ENCODE results near the gene CDH4. TPM values are rescaled to one million over a fixed set of nuclear protein-coding genes. Genes with fewer than 3 reads are reported as not detected.

Gene CDH4
- total RNA-seq, 2 donors from 2014 or later: 0.29 to 0.45 TPM

DNA sequence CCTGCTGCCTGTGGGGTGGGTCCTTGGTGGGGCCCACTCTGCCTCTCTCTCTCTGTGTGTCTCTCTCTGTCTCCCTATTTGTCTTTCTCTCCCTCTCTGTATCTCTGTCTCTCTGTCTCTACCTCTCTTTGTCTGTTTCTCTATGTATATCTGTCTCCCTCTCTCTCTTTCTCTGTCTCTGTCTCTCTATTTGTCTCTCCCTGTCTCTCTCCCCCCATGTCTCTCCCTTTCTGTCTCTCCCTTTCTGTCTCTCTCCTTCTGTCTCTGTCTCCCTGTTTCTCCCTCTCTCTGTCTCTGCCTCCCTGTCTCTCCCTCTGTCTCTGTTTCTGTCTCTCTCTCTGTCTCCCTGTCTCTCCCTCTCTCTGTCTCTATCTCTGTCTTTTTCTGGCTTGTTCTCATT, 353.2 kb downstream of the CDH4 start:
- Mint-ChIP-seq H3K27ac (no peak overlapping the region), H3K4me1 (no peaks in the 10 kb centered on the region), H3K9me3 (no peaks in the 10 kb centered on the region), H3K27me3 (no peaks in the 10 kb centered on the region), H3K4me3 (no peak overlapping the region), H3K36me3 (ENCODE audit: low read depth) (no peaks in the 10 kb centered on the region)
- no peak for ATAC-seq (replicated peaks)

DNA sequence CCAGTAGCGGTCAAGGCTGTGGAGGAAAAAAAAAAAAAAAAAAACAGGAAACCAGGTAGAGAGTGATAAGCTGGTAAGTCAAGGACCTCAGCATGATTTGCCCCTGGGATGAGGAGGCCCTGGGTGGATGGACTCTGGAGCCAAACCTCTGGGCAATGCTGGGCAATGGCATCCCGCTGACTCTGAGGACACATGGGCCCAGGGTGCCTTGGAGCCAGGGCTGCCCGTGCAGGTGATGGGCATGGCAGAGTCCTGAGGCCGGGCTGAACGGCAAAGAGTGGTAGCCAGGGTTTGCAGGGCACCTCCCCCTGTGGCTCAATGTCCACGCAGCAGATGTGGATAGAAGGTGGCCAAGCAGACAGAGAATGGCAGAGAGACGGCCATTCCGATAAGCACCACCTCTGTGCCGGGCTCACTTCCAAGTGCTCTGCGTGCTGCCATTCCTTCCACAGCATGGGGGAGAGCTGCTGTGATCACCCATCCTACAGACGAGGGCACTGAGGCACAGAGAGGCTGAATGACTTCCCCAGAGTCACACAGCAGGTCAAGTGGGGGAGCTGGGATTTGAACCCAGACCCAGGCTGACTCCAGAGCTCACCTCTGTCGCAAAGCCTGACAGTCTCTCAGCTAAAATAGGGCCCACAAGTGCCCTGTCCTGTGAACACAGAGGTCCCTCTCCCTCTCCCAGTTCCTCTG, 353.9 kb downstream of the CDH4 start:
- H3K9me3 Mint-ChIP-seq: no peaks in the 10 kb centered on the region

DNA sequence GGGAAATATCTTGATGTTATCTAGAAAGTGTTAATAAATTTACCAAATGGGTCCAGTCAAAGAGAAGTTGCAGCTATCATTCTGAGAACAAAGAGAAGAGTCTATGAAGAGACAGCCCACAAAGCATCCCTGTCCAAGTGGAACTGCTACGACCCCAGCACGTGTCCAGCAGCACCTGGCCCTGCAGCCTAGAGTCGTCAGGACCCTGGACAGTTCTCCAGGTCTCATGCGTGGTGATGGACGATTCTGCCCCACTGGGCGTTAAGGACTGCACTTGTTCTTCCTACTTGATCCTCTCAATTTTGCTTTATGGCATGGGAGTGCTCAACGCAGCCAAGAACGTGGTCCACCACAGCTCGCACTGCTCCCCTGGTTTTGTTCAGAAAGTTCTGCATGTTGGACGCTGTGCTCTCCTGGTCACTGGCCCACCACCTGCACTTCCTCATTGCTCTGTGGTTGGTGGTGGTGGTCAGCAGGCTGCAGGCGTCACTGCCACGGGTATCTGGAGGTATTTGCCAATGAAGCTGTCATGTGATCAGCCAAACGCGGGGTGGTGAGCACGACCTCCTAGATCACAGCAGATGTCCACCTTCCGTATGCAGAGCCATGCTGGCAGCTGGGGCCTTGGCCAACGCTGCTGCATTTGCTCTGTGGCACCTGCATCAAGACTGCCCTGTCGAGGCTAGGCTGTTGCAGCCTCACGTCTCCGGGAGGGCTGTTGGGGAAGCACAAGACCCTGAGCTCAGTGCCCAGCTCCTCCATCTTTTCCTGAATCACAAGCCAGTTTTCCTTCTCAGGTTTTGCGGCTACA, 356.4 kb downstream of the CDH4 start:
- no peaks in the 10 kb centered on the region for H3K36me3 Mint-ChIP-seq (ENCODE audit: low read depth)
- H3K4me1 Mint-ChIP-seq: no peaks in the 10 kb centered on the region
- H3K9me3 Mint-ChIP-seq: no peaks in the 10 kb centered on the region
- H3K4me3 Mint-ChIP-seq: no peak overlapping the region
- no peaks in the 10 kb centered on the region for H3K27me3 Mint-ChIP-seq
- ATAC-seq (replicated peaks): no peak
- H3K27ac Mint-ChIP-seq: no peak overlapping the region

More for the DNA sequence above, 353.9 kb downstream of the CDH4 start:
- Mint-ChIP-seq H3K27me3 (no peaks in the 10 kb centered on the region), H3K4me1 (no peaks in the 10 kb centered on the region), H3K27ac (no peak overlapping the region), H3K4me3 (no peak overlapping the region), H3K36me3 (ENCODE audit: low read depth) (no peaks in the 10 kb centered on the region)
- no peak for ATAC-seq (replicated peaks)

- ATAC-seq (replicated peaks): no peak
- H3K27ac Mint-ChIP-seq: no peak overlapping the region
- H3K4me1 Mint-ChIP-seq: no peaks in the 10 kb centered on the region
- no peaks in the 10 kb centered on the region for H3K36me3 Mint-ChIP-seq (ENCODE audit: low read depth)
- H3K9me3 Mint-ChIP-seq: no peaks in the 10 kb centered on the region
- H3K4me3 Mint-ChIP-seq: no peak overlapping the region
- no peaks in the 10 kb centered on the region for H3K27me3 Mint-ChIP-seq
Observed at GRCh38 chr20:61609461-61609860, 357.4 kb downstream of the CDH4 start.

- H3K4me3 Mint-ChIP-seq: no peak overlapping the region
- H3K36me3 Mint-ChIP-seq (ENCODE audit: low read depth): no peaks in the 10 kb centered on the region
- H3K9me3 Mint-ChIP-seq: no peaks in the 10 kb centered on the region
- H3K4me1 Mint-ChIP-seq: no peaks in the 10 kb centered on the region
- H3K27ac Mint-ChIP-seq: no peak overlapping the region
- ATAC-seq (replicated peaks): no peak
- H3K27me3 Mint-ChIP-seq: peaks cover 4% of the 10 kb centered on the region
Observed at GRCh38 chr20:61611401-61612180, 359.5 kb downstream of the CDH4 start.

- Mint-ChIP-seq H3K27ac (no peak overlapping the region), H3K4me1 (no peaks in the 10 kb centered on the region), H3K27me3 (peaks cover 4% of the 10 kb centered on the region), H3K4me3 (no peak overlapping the region), H3K9me3 (no peaks in the 10 kb centered on the region), H3K36me3 (ENCODE audit: low read depth) (no peaks in the 10 kb centered on the region)
- ATAC-seq (replicated peaks): no peak
Observed at GRCh38 chr20:61613917-61614705, 362.1 kb downstream of the CDH4 start.

DNA sequence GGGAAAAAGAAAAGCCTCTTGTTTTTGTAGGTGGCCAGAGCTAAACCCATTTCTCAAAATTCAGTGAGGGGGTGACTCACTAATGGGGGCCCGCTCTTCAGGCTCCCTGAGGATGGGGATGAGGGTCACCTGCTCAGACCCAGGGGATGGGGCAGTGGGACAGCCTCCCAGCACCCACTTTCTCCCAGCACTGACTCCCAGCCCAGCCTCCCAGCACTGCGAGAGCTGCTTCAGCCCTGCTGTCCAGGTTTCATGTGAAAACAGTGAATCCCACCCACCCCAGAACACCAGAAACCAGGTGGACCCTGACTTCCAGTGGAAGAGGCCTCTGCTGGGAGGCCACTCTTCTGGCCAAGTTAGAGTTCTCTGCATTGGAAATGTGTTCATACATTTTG, 362.6 kb downstream of the CDH4 start:
- Mint-ChIP-seq H3K4me1 (no peaks in the 10 kb centered on the region), H3K9me3 (no peaks in the 10 kb centered on the region), H3K27ac (no peak overlapping the region), H3K4me3 (no peak overlapping the region), H3K27me3 (peaks cover 4% of the 10 kb centered on the region), H3K36me3 (ENCODE audit: low read depth) (no peaks in the 10 kb centered on the region)
- ATAC-seq (replicated peaks): no peak

GRCh38 chr20:61615806-61616205, 363.7 kb downstream of the CDH4 start:
- ATAC-seq (replicated peaks): no peak
- no peaks in the 10 kb centered on the region for H3K36me3 Mint-ChIP-seq (ENCODE audit: low read depth)
- peaks cover 4% of the 10 kb centered on the region for H3K27me3 Mint-ChIP-seq
- no peak overlapping the region for H3K4me3 Mint-ChIP-seq
- no peak overlapping the region for H3K27ac Mint-ChIP-seq
- H3K4me1 Mint-ChIP-seq: no peaks in the 10 kb centered on the region
- H3K9me3 Mint-ChIP-seq: no peaks in the 10 kb centered on the region

- H3K4me3 Mint-ChIP-seq: no peak overlapping the region
- no peaks in the 10 kb centered on the region for H3K36me3 Mint-ChIP-seq (ENCODE audit: low read depth)
- H3K4me1 Mint-ChIP-seq: no peaks in the 10 kb centered on the region
- H3K27ac Mint-ChIP-seq: no peak overlapping the region
- no peaks in the 10 kb centered on the region for H3K9me3 Mint-ChIP-seq
- no peak for ATAC-seq (replicated peaks)
- peaks cover 4% of the 10 kb centered on the region for H3K27me3 Mint-ChIP-seq
Observed at GRCh38 chr20:61619751-61620150, 367.7 kb downstream of the CDH4 start.

DNA sequence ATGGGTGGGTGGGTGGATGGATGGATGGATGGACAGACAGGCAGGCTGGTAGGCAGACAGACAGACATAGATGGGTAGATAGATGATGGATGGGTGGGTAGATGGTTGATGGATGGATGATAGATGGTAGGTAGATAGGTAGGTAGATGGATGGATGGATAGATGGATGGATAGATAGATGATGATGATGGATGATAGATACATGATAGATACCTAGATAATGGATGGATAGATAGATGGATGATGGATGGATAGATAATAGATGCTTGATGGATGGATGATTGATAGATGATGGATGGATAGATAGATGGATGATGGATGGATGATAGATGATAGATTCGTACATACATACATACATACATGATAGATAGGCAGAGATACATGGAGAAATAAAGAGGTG, 368.1 kb downstream of the CDH4 start:
- H3K27me3 Mint-ChIP-seq: peaks cover 4% of the 10 kb centered on the region
- no peaks in the 10 kb centered on the region for H3K4me1 Mint-ChIP-seq
- H3K9me3 Mint-ChIP-seq: no peaks in the 10 kb centered on the region
- ATAC-seq (replicated peaks): no peak
- H3K36me3 Mint-ChIP-seq (ENCODE audit: low read depth): no peaks in the 10 kb centered on the region
- H3K27ac Mint-ChIP-seq: no peak overlapping the region
- no peak overlapping the region for H3K4me3 Mint-ChIP-seq

DNA sequence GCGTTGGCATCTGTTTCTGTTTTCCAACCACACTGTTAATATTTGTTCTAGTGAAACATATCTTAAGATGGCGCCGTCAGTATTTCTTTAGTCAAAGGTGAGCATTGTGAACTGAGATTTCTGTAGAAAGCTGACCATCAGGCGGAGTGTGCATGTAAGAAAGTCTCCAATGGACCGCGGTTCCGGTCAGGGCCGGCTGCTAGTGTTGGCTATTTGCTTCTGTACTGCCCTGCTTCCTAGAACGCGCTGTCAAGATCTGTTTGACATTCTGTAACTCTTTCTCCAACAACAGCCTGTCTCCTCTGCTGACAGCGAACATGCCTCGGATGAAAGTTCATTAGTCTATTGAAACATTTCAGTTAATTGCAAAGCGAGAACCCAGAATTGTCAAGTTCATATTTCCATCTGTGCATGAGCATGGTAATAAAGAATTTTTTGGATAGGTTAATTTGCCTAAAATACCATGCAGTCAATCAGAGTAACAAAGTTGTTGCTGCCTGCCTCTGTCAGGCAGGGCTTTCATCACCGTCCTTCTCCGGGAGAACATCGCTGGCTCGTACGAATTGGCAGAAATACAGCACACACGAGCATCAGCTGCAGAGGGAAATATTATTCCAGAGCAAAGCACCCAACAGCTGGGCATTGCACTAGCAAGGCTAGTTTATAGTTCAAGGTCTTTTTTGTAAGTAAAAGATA, 369.1 kb downstream of the CDH4 start:
- no peaks in the 10 kb centered on the region for H3K9me3 Mint-ChIP-seq
- H3K27me3 Mint-ChIP-seq: no peaks in the 10 kb centered on the region
- ATAC-seq (replicated peaks): no peak
- H3K4me1 Mint-ChIP-seq: no peaks in the 10 kb centered on the region
- H3K36me3 Mint-ChIP-seq (ENCODE audit: low read depth): no peaks in the 10 kb centered on the region
- H3K27ac Mint-ChIP-seq: no peak overlapping the region
- no peak overlapping the region for H3K4me3 Mint-ChIP-seq

- no peak for ATAC-seq (replicated peaks)
- Mint-ChIP-seq H3K4me3 (no peak overlapping the region), H3K9me3 (no peaks in the 10 kb centered on the region), H3K36me3 (ENCODE audit: low read depth) (no peaks in the 10 kb centered on the region), H3K27me3 (no peaks in the 10 kb centered on the region), H3K27ac (no peak overlapping the region), H3K4me1 (no peaks in the 10 kb centered on the region)
Observed at GRCh38 chr20:61621852-61622251, 369.8 kb downstream of the CDH4 start.

DNA sequence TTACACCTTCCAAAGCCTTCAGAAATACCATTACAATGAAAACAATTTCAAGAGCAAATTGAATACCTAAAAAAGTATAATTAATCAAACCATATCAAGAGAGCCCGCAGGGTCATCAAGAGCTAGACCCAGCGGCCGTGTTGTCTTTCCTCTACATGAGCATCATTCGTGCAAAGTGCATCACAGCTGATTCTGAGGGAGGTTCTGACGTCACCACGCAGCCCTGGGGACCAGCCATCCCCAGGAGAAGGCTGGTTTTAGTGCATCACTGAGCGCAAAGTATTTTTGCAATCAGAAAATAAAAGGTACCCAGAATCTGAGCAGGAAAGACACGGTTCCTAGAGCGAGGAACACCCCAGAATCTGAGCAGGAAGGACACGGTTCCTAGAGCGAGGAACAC, 371.4 kb downstream of the CDH4 start:
- Mint-ChIP-seq H3K4me3 (no peak overlapping the region), H3K27ac (no peak overlapping the region), H3K4me1 (no peaks in the 10 kb centered on the region), H3K9me3 (no peaks in the 10 kb centered on the region), H3K27me3 (no peaks in the 10 kb centered on the region), H3K36me3 (ENCODE audit: low read depth) (no peaks in the 10 kb centered on the region)
- no peak for ATAC-seq (replicated peaks)

GRCh38 chr20:61625246-61625645, 373.2 kb downstream of the CDH4 start:
- Mint-ChIP-seq H3K9me3 (no peaks in the 10 kb centered on the region), H3K4me3 (no peak overlapping the region), H3K27ac (no peak overlapping the region), H3K4me1 (no peaks in the 10 kb centered on the region), H3K27me3 (no peaks in the 10 kb centered on the region), H3K36me3 (ENCODE audit: low read depth) (no peaks in the 10 kb centered on the region)
- ATAC-seq (replicated peaks): no peak
